ENCODE measurements around the gene ULK4.

ULK4 gene

DNA sequence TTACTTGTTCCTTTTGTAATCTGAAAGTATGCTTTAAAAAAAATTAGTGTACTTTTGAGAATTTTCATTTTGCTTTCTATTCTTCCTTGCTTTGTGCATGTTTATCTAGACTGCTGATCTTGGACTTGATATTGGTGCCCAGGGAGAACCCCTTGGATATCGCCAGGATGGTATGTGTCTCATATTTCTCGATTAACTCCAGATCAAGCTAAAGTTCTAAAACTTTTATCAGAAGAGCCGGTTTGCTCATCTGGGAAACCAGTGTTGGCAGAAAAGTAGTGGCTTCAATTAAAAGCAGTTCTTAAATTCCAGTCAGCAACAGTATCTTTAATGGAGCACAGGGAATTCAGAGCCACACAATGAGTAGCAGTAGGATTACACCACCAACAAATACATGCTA lies 724.0 kb downstream of the ULK4 start:
- TF ChIP-seq, protein P1, sequence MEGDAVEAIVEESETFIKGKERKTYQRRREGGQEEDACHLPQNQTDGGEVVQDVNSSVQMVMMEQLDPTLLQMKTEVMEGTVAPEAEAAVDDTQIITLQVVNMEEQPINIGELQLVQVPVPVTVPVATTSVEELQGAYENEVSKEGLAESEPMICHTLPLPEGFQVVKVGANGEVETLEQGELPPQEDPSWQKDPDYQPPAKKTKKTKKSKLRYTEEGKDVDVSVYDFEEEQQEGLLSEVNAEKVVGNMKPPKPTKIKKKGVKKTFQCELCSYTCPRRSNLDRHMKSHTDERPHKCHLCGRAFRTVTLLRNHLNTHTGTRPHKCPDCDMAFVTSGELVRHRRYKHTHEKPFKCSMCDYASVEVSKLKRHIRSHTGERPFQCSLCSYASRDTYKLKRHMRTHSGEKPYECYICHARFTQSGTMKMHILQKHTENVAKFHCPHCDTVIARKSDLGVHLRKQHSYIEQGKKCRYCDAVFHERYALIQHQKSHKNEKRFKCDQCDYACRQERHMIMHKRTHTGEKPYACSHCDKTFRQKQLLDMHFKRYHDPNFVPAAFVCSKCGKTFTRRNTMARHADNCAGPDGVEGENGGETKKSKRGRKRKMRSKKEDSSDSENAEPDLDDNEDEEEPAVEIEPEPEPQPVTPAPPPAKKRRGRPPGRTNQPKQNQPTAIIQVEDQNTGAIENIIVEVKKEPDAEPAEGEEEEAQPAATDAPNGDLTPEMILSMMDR (IDR thresholded peaks at IDR 0.05; ENCODE audit: borderline replicate concordance, control extremely low read depth, extremely low read depth, insufficient read depth, missing control alignments), result no peak
- in situ Hi-C loops (cut with MboI; ENCODE audit: low sequenced_read_pairs, unreplicated experiment), result no loop called here
- DNase-seq (ENCODE audit: low spot score), result no peak

DNA sequence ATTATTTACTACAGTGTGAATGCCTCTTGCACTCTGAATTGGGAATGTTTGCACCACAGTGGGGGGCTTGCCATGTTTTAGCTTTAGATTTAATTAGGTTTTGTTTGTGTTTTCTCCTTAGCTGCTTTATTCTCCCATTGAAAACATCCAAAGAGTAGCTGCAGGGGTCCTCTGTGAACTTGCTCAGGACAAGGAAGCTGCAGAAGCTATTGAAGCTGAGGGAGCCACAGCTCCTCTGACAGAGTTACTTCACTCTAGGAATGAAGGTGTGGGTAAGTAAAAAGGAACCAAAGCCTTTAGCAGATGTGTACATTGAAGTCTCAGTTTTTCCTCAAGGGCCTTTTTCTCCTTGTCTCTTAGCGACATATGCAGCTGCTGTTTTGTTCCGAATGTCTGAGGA lies 725.7 kb downstream of the ULK4 start:
- in situ Hi-C loops (cut with MboI; ENCODE audit: low sequenced_read_pairs, unreplicated experiment), result no loop called here
- TF ChIP-seq, protein P1 (IDR thresholded peaks at IDR 0.05; ENCODE audit: borderline replicate concordance, control extremely low read depth, extremely low read depth, insufficient read depth, missing control alignments), result no peak
- DNase-seq (ENCODE audit: low spot score), result no peak

DNA sequence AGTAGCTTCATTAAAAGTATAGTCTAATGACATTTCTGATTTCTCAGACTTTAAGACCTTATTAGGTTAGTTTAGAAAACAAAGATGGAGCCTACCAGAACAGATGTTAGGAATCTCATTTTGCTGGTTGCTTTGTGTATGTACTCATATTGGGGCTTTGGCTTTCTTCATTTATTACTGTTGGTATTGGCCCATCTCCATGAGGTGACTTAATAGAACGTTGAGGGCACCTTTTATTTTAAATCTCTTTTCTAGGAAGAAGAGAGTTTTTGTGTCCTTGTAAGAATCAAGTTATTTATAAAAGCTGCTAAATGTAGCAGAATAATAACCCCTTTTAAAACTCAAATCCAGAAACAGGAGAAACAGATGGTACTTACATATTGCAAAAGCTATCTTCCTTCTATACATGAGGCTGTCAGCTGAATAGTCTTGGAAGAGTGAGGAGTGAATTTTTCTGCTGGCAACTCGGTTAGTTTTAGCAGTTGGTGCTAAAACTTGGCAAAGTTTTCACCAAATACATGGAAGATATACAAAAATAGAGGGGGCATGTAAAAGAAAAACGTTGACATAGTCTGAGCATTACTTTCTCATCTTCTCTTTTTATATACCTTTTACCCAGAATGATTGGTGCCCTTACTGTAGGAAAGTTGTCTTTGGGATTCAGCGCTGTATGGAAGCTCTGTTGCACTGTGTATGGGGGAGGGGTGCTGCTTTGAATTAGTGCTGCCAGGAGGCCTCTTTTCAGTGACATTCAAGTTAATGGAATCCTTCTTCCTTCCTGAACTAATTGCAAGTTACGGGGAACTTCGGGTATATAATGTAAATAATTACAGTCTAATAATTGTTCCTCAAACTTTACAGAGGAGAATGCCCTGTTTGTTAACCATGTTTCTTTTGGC lies 726.8 kb downstream of the ULK4 start:
- DNase-seq (ENCODE audit: low spot score), result no peak
- in situ Hi-C loops (cut with MboI; ENCODE audit: low sequenced_read_pairs, unreplicated experiment), result no loop called here

DNA sequence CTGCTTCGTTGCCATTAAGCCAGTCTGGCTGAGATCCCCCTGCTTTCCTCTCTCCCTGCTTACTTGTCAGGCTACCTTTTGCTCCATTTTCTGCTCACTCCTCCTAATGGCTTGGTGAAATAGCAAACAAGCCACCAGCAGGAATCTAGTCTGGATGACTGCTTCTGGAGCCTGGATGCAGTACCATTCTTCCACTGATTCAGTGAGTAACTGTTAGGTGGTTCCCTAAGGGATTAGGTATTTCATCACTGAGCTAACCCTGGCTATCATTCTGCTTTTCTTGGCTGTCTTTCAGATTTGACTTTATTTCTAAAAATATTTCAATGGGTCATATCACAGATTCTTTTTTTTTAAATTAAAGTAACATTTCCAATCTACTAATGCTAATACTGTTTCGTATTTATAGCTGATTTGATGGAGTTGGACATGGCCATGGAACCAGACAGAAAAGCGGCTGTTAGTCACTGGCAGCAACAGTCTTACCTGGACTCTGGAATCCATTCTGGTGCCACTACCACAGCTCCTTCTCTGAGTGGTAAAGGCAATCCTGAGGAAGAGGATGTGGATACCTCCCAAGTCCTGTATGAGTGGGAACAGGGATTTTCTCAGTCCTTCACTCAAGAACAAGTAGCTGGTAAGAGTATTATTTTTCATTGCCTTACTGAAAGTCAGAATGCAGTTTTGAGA lies 737.6 kb downstream of the ULK4 start:
- TF ChIP-seq, protein P1 (IDR thresholded peaks at IDR 0.05; ENCODE audit: borderline replicate concordance, control extremely low read depth, extremely low read depth, insufficient read depth, missing control alignments), result no peak
- DNase-seq (ENCODE audit: low spot score), result no peak
- in situ Hi-C loops (cut with MboI; ENCODE audit: low sequenced_read_pairs, unreplicated experiment), result no loop called here

More for the DNA sequence above, 726.8 kb downstream of the ULK4 start:
- TF ChIP-seq, protein P1 (IDR thresholded peaks at IDR 0.05; ENCODE audit: borderline replicate concordance, control extremely low read depth, extremely low read depth, insufficient read depth, missing control alignments), result no peak

DNA sequence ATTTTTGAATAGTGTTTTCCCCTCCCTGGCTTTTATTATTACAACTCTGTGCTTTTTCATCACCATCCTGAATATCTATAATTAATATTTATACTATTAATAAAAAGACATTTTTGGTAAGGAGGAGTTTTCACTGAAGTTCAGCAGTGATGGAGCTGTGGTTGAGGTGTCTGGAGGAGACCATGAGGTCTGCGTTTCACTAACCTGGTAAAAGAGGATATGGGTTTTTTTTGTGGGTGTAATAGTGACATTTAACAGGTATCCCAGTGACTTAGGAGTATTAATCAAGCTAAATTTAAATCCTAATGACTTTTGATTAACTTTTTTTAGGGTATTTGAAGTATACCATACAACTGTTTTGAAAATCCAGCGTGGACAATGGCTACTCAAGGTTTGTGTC lies 738.2 kb downstream of the ULK4 start:
- in situ Hi-C loops (cut with MboI; ENCODE audit: low sequenced_read_pairs, unreplicated experiment), result no loop called here
- TF ChIP-seq, protein P1 (IDR thresholded peaks at IDR 0.05; ENCODE audit: borderline replicate concordance, control extremely low read depth, extremely low read depth, insufficient read depth, missing control alignments), result no peak
- DNase-seq (ENCODE audit: low spot score), result no peak

DNA sequence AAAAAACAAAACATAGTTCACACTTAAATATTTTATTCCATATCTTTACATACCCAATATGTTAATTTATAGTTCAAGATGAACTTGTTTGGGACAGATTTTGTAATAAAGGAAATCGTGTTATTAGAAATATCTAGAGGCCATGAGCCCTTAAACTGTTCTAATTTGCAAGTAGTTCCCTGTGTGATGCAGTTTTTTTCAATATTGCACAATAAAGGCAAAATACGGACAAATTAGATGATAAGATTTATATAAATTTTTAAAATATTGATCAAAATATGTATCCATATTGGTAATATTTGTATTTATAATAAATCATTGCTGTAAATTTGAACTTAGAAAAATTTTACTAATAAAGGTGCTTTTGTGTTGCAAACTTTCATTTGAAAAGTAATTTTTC lies 738.8 kb downstream of the ULK4 start:
- in situ Hi-C loops (cut with MboI; ENCODE audit: low sequenced_read_pairs, unreplicated experiment), result no loop called here
- DNase-seq (ENCODE audit: low spot score), result no peak
- TF ChIP-seq, protein P1 (IDR thresholded peaks at IDR 0.05; ENCODE audit: borderline replicate concordance, control extremely low read depth, extremely low read depth, insufficient read depth, missing control alignments), result no peak

All from GM13976 (cell line).